HG03196 (cell line): Measurements from ENCODE around the gene MAN1C1.
"Not testable (repeated sequence)": the region's sequence is repeated elsewhere in the genome, so short reads cannot be mapped to it uniquely, and the experiment has no call there.

Experiments used
- ATAC-seq: cut with Tn5 transposase; IDR thresholded peaks from one replicate; pipeline ENCODE4 v1.9.1; 2021; ENCODE audit not compliant: unreplicated experiment

Gene MAN1C1

DNA sequence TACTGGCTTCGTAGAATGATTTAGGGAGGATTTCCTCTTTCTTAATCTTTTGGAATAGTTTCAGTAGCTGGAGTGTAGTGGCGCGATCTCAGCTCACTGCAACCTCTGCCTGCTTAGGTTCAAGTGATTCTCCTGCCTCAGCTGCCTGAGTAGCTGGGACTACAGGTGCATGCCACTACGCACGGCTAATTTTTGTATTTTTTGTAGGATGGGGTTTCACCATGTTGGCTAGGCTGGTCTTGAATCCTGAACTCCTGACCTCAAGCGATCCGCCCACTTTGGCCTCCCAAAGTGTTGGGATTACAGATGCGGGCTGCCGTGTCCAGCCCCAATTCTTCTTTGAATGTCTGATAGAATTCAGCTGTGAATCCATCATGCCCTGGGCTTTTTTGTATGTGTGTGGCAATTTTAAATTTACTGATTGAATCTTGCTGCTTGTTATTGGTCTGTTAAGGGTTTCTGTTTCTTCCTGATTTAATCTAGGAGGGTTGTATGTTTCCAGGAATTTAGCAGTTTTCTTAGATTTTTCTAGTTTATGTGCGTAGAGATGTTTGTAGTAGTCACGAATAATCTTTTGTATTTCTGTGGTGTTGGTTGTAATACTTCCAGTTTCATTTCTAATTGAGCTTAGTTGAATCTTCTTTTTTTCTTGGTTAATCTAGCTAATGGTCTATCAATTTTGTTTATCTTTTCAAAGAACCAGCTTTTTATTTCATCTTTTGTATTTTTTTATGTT is 15.3 kb downstream of the MAN1C1 start:
- ATAC-seq = no peak

DNA sequence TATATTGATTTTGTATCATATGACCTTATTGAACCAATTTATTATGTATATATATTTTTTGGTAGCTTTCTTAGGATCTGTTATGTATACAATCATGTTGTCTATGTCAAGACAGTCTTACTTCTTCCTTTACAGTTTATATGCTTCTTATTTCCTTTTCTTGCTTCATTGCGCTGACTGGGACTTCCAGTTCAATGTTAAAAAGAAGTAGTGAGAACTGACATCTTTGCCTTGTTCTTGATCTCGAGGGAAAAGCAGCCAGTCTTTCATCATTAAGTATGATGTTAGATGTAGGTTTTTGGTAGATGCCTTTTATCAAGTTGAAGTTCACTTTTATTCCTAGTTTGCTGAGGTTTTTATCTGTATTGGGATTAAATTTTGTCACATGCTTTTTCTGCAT is 17.5 kb downstream of the MAN1C1 start:
- ATAC-seq = no peak

DNA sequence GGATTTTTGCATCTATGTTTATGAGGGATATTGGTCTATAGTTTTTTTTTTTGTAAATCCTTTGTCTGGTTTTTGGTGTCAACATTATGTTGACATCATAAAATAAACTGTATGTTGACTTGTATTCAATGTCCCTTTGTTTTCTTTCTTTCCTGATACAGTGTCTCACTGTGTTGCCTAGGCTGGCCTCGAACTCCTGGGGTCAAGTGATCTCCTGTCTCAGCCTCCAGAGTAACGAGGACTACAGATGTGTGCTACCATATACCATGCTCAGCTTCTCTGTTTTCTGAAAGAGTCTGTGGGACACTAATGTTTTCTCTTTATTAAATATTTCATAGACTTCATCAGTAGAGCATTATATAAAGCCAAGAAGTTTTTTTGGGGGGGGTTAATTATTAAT is 18.3 kb downstream of the MAN1C1 start:
- no peak for ATAC-seq

DNA sequence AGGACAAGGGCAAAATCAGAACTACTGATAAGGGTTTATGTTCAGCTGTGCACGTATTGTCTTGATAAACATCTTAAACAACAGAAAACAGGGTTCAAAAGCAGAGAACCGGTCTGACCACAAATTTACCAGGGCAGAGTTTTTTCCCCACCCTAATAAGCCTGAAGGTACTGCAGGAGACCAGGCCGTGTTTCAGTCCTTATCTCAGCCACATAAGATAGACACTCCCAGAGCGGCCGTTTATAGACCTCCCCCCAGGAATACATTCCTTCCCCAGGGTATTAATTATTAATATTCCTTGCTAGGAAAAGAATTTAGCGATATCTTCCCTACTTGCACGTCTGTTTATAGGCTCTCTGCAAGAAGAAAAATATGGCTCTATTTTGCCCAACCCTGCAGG is 19.6 kb downstream of the MAN1C1 start:
- ATAC-seq = not testable (repeated sequence)

DNA sequence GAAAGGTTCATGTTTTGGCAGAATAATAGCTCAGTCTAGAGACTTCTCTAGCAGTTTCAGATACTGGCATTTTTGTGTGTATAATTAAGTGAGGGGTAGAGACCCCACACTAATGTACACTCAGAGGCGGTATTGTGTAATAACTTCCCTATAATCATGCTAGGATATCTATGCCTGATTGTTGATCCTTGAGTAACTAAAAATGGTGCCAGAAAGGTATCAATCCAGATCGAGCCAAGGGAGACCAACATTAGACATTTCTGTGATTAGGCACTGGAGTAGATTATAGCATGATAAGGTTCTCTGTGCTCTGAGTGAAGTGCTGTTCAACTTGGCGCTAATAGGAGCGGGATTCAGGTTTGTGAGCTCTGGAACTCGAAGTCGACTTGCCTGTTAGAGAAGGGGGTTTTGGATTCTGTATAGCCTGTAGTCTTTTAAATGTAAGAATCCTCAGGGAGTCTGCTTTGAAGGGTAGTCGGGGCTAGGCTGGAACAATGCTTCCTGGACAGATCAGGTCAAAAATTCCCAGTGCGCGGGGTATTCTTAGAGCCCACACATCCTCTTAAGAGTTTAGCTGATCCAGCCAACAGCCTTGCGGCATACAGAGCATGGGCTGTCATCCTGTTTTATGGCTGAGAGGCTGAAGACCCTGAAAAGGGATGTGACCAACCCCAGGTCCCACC is 24.2 kb downstream of the MAN1C1 start:
- ATAC-seq = no peak

DNA sequence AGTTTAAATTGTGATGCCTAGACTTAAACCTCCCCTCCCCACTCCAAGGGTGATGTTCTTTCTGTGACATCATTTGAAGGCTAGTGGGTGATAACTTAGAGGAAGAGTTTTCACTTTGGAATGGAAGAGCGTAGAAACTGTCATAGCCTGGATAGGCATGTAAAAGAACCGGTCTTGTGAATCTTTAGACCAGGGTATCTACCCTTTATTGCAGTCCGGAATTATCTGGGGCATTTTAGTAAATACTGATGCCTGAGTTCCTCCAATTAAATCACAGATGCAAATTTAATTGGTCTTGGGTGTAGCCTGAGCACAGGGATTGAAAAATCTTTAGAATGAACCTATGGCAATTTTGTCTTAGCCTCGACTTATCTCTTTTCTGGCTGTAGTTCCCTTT is 24.7 kb downstream of the MAN1C1 start:
- no peak for ATAC-seq

DNA sequence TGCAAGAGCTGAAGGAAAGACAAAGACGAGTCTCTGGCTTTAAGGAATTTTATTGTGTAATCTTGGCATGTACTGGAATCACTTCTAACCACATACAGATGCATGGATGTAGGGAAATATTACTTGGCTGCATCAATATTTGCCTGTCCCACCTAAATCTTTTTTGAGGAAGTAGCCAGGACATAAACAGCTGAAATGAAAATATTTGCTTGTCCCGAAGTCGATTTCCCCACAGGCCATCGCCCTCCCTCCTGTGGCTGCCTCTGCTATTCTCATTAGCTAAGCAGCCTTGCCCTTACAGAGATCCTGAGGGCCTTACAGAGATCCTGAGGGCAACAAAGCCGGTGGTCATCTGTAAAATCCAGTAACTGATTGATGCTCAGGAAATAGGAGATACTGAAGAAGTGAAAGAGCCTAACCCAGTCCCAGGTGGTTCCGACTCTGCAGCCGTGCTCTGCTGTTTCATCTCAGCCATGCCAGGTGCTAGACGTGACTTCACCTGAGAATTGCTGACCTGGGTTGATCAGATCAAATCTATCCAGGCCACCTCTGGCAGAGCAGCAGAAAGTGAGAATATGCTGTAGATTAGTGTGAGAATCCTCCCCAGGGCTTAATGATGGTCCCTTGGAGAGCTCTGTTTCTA is 25.5 kb downstream of the MAN1C1 start:
- no peak for ATAC-seq

DNA sequence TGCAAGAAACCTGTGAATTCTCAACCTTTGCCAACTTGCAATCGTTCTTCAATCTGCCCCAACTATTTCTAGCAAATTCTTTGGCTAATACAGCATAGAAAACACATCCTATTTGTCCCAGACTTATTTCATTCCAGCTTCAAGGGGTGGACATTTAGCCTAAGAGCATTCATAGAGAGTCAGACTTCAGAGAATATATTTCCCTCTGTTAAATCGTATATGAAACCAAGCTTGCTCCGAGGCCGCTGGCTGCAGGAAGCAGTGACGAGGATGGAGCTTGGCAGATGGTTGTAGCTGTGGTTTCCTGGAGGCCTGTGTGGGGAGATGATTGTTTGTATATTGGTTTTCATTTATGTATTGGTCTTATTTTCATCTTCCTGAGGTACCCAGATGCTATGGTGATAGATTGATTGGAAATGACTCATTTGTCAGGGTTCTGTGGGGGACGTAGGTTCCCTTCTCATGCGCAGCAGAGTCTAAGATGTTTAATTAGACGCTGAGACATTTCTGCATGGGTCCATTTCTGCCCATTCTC is 26.1 kb downstream of the MAN1C1 start:
- peak; percentile 70 for ATAC-seq

DNA sequence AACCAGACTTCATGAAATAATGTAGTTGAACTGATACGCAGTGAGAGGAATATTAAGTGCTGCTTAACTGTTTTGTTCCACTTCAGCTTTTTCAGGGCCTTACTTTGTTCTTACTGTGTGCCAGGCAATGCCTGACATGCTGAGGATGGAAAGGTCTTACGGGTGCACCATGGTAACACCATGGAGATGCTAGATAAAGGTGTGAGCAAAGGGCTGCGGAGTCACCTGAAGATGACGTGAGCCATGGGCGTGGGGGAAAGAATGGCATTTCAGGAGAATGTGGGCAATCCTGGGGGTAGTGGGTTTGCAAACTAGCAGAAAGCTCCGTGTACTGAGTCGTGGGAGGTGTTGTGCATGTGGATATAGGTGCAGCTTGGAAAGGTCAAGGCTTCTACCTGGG is 27.3 kb downstream of the MAN1C1 start:
- no peak for ATAC-seq

DNA sequence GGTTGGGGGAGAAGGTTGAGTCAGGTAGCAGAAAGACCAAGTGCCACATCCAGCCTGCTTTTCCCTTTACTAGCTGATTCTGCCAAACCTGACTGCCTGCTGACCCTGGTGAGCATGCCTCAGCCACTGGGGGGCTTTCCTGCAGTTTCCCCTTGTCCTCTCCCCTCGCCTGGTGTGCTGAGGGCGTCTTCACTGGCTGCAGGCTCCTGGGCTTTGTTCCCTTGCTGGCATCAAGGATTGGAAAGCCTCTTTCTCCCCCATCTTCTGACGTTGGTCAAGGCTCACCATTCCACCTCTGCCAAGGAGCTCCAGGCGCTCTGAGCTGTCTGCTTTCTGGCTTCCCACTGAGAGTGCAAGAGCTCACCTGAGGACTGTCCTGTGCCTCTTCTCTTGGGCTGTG is 28.4 kb downstream of the MAN1C1 start:
- no peak for ATAC-seq

DNA sequence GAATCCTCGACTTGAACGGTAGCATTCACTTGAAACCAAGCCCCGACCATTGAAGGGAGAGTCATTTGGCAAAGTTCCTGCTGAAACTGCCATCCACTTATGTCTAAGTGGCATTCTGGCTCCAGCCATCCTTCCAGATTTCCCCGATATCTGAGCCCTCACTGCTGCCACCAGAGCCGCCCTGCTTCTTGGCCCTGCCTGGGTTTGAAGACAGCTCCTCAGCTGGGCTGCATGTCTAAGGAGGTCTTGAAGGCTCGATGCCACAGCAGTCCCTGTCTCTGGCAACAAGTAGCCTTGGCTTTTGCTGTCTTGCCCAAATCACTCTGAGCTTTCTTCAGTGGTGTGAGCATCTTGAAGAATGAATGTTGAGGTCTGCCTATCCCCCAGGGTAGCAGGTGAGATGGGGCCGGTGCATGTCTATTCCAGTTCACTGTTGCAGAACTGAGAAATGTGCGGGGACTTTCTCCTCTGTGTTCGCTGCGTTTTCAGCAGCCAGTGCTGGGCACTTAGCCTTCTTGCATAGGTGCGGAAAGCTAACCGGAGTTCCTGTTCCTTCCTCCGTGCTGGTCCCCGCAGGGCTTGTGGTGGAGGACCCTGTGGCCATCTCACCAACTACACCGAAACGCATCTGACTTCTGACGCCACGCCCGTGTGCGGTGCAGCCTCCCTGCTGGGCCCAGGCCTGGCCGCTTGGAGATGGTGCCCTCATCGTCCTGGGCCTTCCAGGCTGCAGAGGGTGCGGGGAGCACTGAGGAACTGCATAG is 29.2 kb downstream of the MAN1C1 start:
- no peak for ATAC-seq

DNA sequence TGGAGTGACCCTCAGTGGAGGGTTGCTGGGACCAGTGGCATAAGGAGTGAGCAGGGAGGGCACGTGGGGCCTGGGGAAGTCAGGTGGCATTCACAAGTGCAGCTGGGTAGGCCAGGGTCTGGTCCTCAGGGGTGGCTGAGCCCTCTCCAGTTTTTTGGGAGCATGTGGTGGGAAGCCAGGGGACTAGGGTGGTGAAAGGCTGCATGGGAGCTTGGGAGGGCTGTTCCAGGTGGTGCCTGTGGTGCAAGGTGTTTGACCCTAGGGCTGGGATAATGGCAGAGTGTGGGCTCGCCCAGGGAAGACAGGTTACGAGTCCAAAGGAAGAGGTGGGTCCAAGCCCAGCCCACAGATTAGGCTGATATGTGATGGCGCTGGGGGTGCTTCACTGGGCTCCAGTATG is 30.5 kb downstream of the MAN1C1 start:
- ATAC-seq = no peak

DNA sequence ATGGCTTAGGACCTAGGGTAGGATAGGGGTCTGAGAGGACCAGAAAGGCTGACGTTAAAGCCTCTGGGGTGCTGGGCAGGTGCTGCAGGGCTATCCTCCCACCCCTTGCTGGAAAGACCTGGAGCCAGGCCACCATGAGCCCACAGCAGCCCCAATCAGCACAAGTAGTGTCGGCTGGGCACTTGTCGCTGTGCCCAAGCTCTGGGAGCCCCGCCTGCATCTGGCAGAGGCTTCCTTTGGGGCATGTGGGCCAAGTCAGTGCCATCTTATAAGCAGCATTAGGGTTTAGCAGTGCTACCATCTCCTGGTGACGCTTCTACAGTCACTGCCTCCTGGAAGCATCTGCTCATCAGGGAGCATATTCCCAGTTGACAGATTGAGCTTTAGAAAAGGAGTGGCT is 31.3 kb downstream of the MAN1C1 start:
- no peak for ATAC-seq

DNA sequence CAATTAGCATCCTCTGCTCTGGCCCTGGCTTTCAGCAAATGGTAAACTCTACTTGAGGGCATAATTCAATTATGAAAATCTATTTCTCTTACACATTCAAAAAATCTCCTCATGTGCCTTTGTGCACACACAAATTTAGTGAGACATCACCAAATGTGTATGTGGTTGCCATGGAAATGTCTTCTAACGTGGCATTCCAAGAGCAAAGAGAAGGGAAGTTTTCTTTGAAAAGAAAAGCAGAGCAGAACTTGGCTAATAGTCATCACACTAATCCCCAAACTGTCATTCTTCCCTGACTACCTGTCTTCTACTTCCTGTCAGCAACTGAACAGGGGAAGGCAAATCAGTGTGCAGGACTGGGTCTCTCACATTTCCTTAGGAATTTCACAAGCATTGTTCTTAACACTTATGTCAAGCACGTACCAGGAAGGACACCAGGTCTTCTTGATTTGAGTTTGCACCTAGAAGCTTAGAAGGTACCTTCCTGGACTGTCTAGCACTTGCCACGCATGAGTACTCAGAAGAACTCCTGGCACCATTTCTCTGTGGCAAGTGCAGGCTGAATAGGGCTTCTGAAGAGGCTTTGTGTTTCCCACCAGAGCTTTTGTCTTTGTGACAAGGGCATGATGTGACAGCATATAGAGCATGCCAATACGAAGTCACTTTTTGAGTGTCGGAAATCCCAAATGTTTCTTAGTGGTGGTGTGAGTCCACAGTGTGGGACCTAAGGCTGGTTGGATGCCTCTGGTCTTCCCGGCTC is 32.3 kb downstream of the MAN1C1 start:
- no peak for ATAC-seq

DNA sequence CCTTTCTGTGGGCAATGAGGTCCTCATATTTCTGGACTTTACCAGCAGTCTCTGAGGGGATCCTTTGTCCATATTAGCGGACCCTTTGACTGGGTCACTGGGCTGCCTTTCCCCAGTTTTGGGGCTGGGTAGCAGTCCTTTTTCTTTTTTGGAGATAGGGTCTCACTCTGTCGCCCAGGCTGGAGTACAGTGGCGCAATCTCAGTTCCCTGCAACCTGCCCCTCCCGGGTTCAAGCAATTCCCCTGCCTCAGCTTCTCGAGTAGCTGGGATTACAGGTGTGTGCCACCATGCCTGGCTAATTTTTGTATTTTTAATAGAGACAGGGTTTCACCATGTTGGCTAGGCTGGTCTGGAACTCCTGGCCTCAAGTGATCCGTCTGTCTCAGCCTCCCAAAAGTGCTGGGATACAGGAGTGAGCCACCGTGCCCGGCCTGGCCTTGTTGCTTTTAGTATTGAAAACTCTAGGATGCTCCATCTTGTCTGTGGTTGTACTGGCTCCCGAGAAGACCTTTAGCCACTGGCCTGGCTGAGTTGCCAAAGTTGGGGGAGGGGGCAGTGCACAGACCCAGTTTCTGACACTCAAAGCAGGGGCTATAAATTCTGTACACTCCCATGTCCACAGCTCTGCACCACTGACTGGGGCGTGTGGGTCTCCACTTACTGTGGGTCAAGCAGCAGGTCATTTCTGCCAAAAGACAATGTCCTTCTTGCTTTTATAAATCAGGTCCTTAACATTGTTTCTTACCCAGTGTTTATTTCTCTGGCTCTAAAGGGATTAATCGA is 33.1 kb downstream of the MAN1C1 start:
- ATAC-seq = no peak

DNA sequence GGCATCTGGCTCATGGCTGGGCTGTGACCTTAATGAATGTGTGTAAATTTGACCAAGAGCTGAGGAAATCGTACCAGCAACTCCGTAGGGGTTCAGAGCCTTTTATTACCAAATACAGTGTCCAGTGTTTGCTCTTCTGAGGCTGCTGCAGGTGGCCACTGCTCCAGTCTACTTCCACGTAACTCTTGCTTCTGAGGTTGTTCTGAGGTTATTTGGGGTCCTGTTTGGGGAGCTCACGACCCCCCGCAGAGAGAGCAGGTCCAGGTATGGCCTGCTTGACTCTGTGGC is 33.6 kb downstream of the MAN1C1 start:
- ATAC-seq = no peak

DNA sequence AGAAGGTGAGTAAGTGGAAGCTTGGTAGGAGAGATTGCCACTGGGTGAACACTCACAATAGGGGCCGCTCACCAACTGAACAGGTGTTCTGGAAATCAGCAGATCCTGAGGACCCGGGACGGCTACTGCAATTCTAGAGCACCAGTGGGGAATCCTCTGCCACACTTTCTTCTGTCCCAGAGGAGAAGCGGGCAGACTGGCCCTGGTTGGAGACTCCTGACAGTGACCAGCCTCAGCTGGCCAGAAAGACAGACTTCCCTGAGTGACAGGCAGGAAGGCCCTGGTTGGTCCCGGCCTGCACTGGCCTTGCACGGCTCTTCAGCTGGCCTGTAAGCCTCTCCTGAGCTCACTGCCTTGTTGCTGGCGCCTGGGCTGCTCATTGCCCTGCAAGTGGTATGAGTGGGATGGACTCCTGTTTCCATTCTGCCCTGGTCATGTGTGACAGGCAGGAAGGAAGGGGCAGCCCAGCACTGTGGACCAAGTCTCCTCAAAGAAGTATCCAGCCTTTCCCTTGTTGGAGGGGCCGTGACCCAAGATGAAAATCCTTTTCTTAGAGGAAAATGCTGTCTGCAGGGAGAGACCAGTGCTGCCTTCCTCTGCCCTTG is 34.5 kb downstream of the MAN1C1 start:
- ATAC-seq = no peak

DNA sequence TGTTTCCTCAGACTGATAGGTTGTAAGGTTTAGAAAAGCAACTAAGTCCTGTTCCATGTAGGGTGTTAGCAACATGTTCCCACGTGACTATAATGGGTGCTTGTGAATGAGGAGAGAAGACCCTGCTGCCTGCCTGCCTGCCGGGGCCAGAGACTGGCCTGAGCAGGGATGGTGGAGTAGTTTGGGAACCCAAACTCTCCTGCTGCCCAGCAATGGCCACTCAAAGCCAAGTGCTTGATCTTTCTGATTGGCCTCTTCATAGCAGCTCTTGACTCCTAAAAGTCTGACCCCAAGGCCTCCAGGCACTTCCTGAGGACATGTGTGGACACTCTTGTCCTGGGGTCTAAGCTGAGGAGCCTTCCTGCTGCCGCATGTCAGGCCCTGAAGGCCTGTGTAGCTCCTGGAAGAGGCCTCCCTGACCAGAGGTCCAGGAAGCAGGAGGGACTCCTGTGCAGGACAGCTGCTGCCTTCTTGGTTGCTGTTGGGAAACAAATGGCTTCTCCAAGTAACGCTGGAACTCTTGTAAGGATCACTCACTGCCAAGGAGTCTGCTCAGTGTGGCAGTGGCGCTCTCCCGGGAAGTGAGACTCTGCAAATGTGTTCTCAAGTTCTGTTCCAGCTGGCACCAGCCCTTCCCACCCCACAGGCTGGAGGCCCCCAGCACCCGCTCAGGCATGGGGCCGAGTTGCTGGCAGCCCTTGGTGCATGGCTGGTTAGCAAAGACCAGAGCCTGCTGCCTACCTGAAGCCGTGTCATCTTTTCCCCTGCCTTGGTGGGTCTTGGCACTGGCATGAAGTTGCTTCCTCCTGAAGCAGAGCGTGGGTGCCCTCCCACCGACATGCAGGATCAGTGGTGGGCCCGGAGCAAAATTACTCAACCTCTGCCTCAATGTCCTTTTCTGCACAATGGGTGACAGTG is 35.5 kb downstream of the MAN1C1 start:
- no peak for ATAC-seq

DNA sequence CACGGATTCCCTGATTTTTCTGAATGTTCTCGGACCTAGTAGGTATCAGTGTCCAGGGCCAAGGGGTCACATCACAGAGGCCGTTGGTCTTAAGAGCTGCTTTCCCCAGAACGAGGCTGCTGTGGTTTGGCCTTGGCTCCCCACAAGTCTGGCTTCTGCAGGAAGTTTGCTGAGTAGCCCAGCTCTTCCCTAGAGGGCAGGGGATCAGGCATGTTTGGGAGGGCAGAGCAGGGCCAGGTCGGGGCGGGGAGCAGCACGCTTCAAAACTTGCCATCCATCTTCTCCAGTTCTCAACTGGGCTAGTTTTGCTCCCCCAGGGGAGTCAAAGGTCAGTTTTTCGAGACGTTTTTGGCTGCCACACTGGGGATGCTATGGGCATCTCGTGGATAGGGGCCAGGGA is 37.0 kb downstream of the MAN1C1 start:
- no peak for ATAC-seq
